Left lung (tissue), 10 donors: ENCODE measurements around the gene CRHR2. TPM values are rescaled to one million over a fixed set of nuclear protein-coding genes. Genes with fewer than 3 reads are reported as not detected.

ENCODE experiments used
- ATAC-seq: fragments of 200-7000 bp; cut with Tn5 transposase; one replicate; pipeline ENCODE4 v1.9.1; 2020; ENCODE audit warnings: moderate library complexity
- DNase-seq, 4 donors: peaks; one replicate each; pipeline ENCODE4 v3.0.0-alpha.2; 2013 to 2020
- H3K27ac ChIP-seq, 2 donors: fragments of 200-600 bp; sonication (generic) in 1 of 2; one replicate each; pipeline versions ENCODE4 v1.5.0 to v1.8.0; 2020 to 2021
- H3K27me3 ChIP-seq, 2 donors: fragments of 200-600 bp; sonication (generic) in 1 of 2; one replicate each; pipeline versions ENCODE4 v1.5.0 to v1.8.0; 2020 to 2021
- H3K36me3 ChIP-seq, 2 donors: fragments of 200-600 bp; sonication (generic) in 1 of 2; one replicate each; pipeline versions ENCODE4 v1.5.0 to v1.8.0; 2020 to 2021
- H3K4me1 ChIP-seq, 2 donors: fragments of 200-600 bp; one replicate each; pipeline ENCODE4 v1.8.0; 2021
- H3K4me3 ChIP-seq, 2 donors: fragments of 200-600 bp; sonication (generic) in 1 of 2; one replicate each; pipeline versions ENCODE4 v1.5.0 to v1.8.0; 2020 to 2021; ENCODE audit warnings: mild to moderate bottlenecking in 1 of 2
- H3K9me3 ChIP-seq, 2 donors: fragments of 200-600 bp; sonication (generic) in 1 of 2; one replicate each; pipeline versions ENCODE4 v1.5.0 to v1.8.0; 2020 to 2021
- intact Hi-C, 2 donors: fragments of 100-400 bp; cut with DNase I; formaldehyde crosslinking; loops; one replicate each; pipeline versions ENCODE4 v1.11.2 to v1.14.2; 2022
- polyA plus RNA-seq, 6 donors: library from polyadenylated mRNA; unstranded; fragments of 120-200 nt; gene quantifications; one replicate each; pipeline ENCODE4 v1.2.1, GENCODE V29; 2013; ENCODE audit not compliant: insufficient read length in 6 of 6
- total RNA-seq, 2 donors: library from RNA; stranded (reverse); fragmentation: NEBNext Ultra II Directional; extraction: Animal tissue kit (Norgen Biotek cat#: 25700); gene quantifications; one replicate each; pipeline ENCODE4 v1.2.1, GENCODE V29; 2021
- TF ChIP-seq, protein P1 (sequence below), 2 donors: fragments of 200-600 bp; sonication (generic) in 1 of 2; IDR thresholded peaks; one replicate each; pipeline versions ENCODE4 v1.5.0 to v1.8.0; 2021; ENCODE audit warnings: antibody characterized with exemption in 2 of 2
- donor health status: DM: no; HTN: yes; CAD: no.
- donor health status: DM: no; HTN: no; CAD: no.

The CRHR2 gene
- total and polyA plus RNA-seq, 8 donors = 0.15 to 0.41 (median 0.24) TPM; not detected in 1

- Histone ChIP-seq H3K27ac (no peak overlapping the region), H3K36me3 (no peaks in the 10 kb centered on the region), H3K9me3 (no peaks in the 10 kb centered on the region), H3K27me3 (no peaks in the 10 kb centered on the region), H3K4me3 (no peak overlapping the region), H3K4me1 (no peaks in the 10 kb centered on the region)
- DNase-seq (no peak), ATAC-seq (no peak)
- intact Hi-C loops = no loop called here
- TF ChIP-seq, protein P1, sequence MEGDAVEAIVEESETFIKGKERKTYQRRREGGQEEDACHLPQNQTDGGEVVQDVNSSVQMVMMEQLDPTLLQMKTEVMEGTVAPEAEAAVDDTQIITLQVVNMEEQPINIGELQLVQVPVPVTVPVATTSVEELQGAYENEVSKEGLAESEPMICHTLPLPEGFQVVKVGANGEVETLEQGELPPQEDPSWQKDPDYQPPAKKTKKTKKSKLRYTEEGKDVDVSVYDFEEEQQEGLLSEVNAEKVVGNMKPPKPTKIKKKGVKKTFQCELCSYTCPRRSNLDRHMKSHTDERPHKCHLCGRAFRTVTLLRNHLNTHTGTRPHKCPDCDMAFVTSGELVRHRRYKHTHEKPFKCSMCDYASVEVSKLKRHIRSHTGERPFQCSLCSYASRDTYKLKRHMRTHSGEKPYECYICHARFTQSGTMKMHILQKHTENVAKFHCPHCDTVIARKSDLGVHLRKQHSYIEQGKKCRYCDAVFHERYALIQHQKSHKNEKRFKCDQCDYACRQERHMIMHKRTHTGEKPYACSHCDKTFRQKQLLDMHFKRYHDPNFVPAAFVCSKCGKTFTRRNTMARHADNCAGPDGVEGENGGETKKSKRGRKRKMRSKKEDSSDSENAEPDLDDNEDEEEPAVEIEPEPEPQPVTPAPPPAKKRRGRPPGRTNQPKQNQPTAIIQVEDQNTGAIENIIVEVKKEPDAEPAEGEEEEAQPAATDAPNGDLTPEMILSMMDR (IDR thresholded peaks at IDR 0.05) = no peak
Observed at GRCh38 chr7:30707391-30708357, 25.4 kb upstream of the CRHR2 start.

DNA sequence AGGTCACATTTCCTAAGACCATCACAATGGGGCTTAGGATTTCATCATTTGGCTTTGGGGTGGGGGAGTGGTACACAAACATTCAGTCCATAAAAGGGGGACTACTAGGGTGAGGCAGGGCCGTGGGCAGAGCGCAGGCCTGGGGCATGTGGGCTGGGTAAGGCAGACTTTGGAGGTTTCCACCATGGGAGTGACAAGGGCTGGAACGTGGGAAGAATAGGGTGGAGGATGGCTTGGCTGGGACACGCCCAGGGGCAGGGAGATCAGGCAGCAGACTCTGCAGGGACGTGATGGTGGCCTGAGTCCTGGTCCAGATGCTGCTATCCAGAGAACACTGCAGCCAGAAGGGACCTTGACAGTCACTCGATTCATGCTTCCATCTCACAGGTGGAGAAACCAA lies 24.7 kb upstream of the CRHR2 start:
- TF ChIP-seq, protein P1 (IDR thresholded peaks at IDR 0.05) = no peak
- Histone ChIP-seq H3K27ac (no peak overlapping the region), H3K9me3 (no peaks in the 10 kb centered on the region), H3K27me3 (no peaks in the 10 kb centered on the region), H3K4me3 (no peak overlapping the region), H3K36me3 (no peaks in the 10 kb centered on the region), H3K4me1 (no peaks in the 10 kb centered on the region)
- intact Hi-C loops = no loop called here
- no peak for ATAC-seq
- no peak for DNase-seq

DNA sequence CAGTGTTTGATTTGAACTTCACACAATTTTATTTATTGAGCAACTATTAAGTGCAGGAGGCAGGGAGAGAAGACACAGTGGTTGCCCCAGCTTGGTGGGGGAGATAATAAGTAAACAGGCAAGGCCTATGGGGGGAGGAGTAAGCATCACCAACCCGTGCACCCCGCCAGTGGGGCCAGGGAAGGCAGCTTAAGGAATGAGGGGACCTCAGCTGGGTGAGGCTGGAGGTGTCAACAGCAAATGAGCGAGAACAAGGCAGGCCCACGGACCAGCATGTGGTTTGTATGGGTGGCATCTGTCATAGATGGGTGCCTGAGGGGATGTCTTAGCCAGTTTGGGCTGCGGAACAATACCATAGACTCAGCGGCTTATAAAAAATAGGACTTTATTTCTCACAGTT lies 24.1 kb upstream of the CRHR2 start:
- intact Hi-C loops = no loop called here
- H3K4me3 ChIP-seq = no peak overlapping the region
- TF ChIP-seq, protein P1 (IDR thresholded peaks at IDR 0.05) = no peak
- no peaks in the 10 kb centered on the region for H3K9me3 ChIP-seq
- H3K27me3 ChIP-seq = no peaks in the 10 kb centered on the region
- DNase-seq = no peak
- H3K4me1 ChIP-seq = no peaks in the 10 kb centered on the region
- ATAC-seq = no peak
- H3K36me3 ChIP-seq = no peaks in the 10 kb centered on the region
- H3K27ac ChIP-seq = no peak overlapping the region

GRCh38 chr7:30705596-30705995 lies 23.3 kb upstream of the CRHR2 start:
- Histone ChIP-seq H3K4me3 (no peak overlapping the region), H3K4me1 (no peaks in the 10 kb centered on the region), H3K27me3 (no peaks in the 10 kb centered on the region), H3K27ac (no peak overlapping the region), H3K36me3 (no peaks in the 10 kb centered on the region), H3K9me3 (no peaks in the 10 kb centered on the region)
- no peak for ATAC-seq
- DNase-seq = no peak
- TF ChIP-seq, protein P1 (IDR thresholded peaks at IDR 0.05) = no peak
- intact Hi-C loops = no loop called here

GRCh38 chr7:30705008-30705407 lies 22.8 kb upstream of the CRHR2 start:
- ATAC-seq = no peak

More at GRCh38 chr7:30705008-30705407, 22.8 kb upstream of the CRHR2 start:
- no peaks in the 10 kb centered on the region for H3K36me3 ChIP-seq
- no peak overlapping the region for H3K27ac ChIP-seq
- H3K4me1 ChIP-seq = no peaks in the 10 kb centered on the region
- no peaks in the 10 kb centered on the region for H3K9me3 ChIP-seq
- intact Hi-C loops = no loop called here
- TF ChIP-seq, protein P1 (IDR thresholded peaks at IDR 0.05) = no peak
- H3K27me3 ChIP-seq = no peaks in the 10 kb centered on the region
- no peak for DNase-seq
- no peak overlapping the region for H3K4me3 ChIP-seq
